T47D (cell line): ENCODE measurements around the gene UIMC1.
"Not testable (repeated sequence)": the region's sequence is repeated elsewhere in the genome, so short reads cannot be mapped to it uniquely, and the experiment has no call there.

Source experiments
- DNase-seq, 2 experiments: peaks; one replicate each; pipeline versions ENCODE4 v3.0.0 to v3.0.0-alpha.2; 2011 to 2012; ENCODE audit warnings: low read depth in 1 of 2, low spot score in 1 of 2
- JUND ChIP-seq: IDR thresholded peaks from 2 replicates; pipeline ENCODE4 v1.6.1; 2012; ENCODE audit warnings: low read depth
- in situ Hi-C: cut with HindIII; loops from 2 replicates; pipeline ENCODE4 v1.10.0; 2016; ENCODE audit warnings: low sequenced_read_pairs, low pct_unique_long_range_greater_than_20kb

UIMC1 gene

GRCh38 chr5:177006265-177006972, at the start of gene UIMC1:
UIMC1 (minus strand) TSS chr5:177006779; CDS start chr5:176982615, 24,164 bp downstream.
- DNase-seq, result peak; percentile 64 to 96
- in situ Hi-C loops, result no loop called here
- no peak for TF ChIP-seq JUND

- TF ChIP-seq JUND, result no peak
- in situ Hi-C loops, result no loop called here
- no peak for DNase-seq
Measured at GRCh38 chr5:177049285-177049684, 42.7 kb upstream of the UIMC1 start.

GRCh38 chr5:177048531-177048930, 42.0 kb upstream of the UIMC1 start:
- DNase-seq, in situ Hi-C loops: not testable (repeated sequence)

GRCh38 chr5:177045631-177046030, 39.1 kb upstream of the UIMC1 start:
- no peak for TF ChIP-seq JUND
- in situ Hi-C loops, result no loop called here
- no peak for DNase-seq

GRCh38 chr5:177044641-177045040, 38.1 kb upstream of the UIMC1 start:
- in situ Hi-C loops, result no loop called here
- no peak for TF ChIP-seq JUND
- DNase-seq, result no peak

GRCh38 chr5:177043958-177044357, 37.4 kb upstream of the UIMC1 start:
- no peak for DNase-seq
- in situ Hi-C loops, result no loop called here
- no peak for TF ChIP-seq JUND

- in situ Hi-C loops, result no loop called here
- TF ChIP-seq JUND, result no peak
- no peak for DNase-seq
Measured at GRCh38 chr5:177043114-177043513, 36.5 kb upstream of the UIMC1 start.

- in situ Hi-C loops, result no loop called here
- no peak for TF ChIP-seq JUND
- no peak for DNase-seq
Measured at GRCh38 chr5:177041936-177042335, 35.4 kb upstream of the UIMC1 start.

GRCh38 chr5:177040814-177041420, 34.3 kb upstream of the UIMC1 start:
- TF ChIP-seq JUND, result no peak
- in situ Hi-C loops, result no loop called here
- DNase-seq, result no peak

- in situ Hi-C loops, result no loop called here
- TF ChIP-seq JUND, result no peak
- no peak for DNase-seq
Measured at GRCh38 chr5:177036921-177037320, 30.3 kb upstream of the UIMC1 start.

- no peak for TF ChIP-seq JUND
- no peak for DNase-seq
- in situ Hi-C loops, result no loop called here
Measured at GRCh38 chr5:177036443-177036842, 29.9 kb upstream of the UIMC1 start.

- DNase-seq, result no peak
- in situ Hi-C loops, result no loop called here
- no peak for TF ChIP-seq JUND
Measured at GRCh38 chr5:177035976-177036375, 29.4 kb upstream of the UIMC1 start.

GRCh38 chr5:177029498-177029897, 22.9 kb upstream of the UIMC1 start:
- DNase-seq, result no peak
- in situ Hi-C loops, result no loop called here
- TF ChIP-seq JUND, result no peak

- no peak for DNase-seq
- in situ Hi-C loops, result no loop called here
- TF ChIP-seq JUND, result no peak
Measured at GRCh38 chr5:177027665-177028064, 21.1 kb upstream of the UIMC1 start.
